ENCODE data around the gene S100A11.

The S100A11 gene

GRCh38 chr1:152001631-152002584 is 34.9 kb downstream of the S100A11 start:
- DNase-seq: peak; percentile 49

GRCh38 chr1:152000964-152001630 is 35.7 kb downstream of the S100A11 start:
- DNase-seq: no peak

GRCh38 chr1:151998611-151999362 is 38.0 kb downstream of the S100A11 start:
- DNase-seq: no peak

GRCh38 chr1:151997284-151997570 is 39.6 kb downstream of the S100A11 start:
- DNase-seq: no peak

- no peak for DNase-seq
Observed at GRCh38 chr1:151995774-151996173, 41.0 kb downstream of the S100A11 start.

- no peak for DNase-seq
Observed at GRCh38 chr1:151994956-151995355, 41.8 kb downstream of the S100A11 start.

- no peak for DNase-seq
Observed at GRCh38 chr1:151993734-151994496, 42.9 kb downstream of the S100A11 start, which contains the start of gene S100A10. Gene S100A10, minus strand, starts transcription at chr1:151993859. Its CDS starts 7,629 bp downstream, at chr1:151986230.

- DNase-seq: no peak
Observed at GRCh38 chr1:151993084-151993733, 43.6 kb downstream of the S100A11 start.

GRCh38 chr1:151992303-151993083 is 44.3 kb downstream of the S100A11 start:
- no peak for DNase-seq

- DNase-seq: no peak
Observed at GRCh38 chr1:151991663-151992302, 45.0 kb downstream of the S100A11 start.

- no peak for DNase-seq
Observed at GRCh38 chr1:151990856-151991198, 46.0 kb downstream of the S100A11 start.

GRCh38 chr1:151990058-151990855 is 46.5 kb downstream of the S100A11 start:
- no peak for DNase-seq

GRCh38 chr1:151989211-151989862 is 47.5 kb downstream of the S100A11 start:
- no peak for DNase-seq

- no peak for DNase-seq
Observed at GRCh38 chr1:151988405-151988923, 48.3 kb downstream of the S100A11 start.

GRCh38 chr1:151986501-151987190 is 50.2 kb downstream of the S100A11 start:
- DNase-seq: no peak

- DNase-seq: no peak
Observed at GRCh38 chr1:151985768-151986167, 51.0 kb downstream of the S100A11 start.

GRCh38 chr1:151985270-151985669 is 51.5 kb downstream of the S100A11 start:
- DNase-seq: no peak

GRCh38 chr1:151984313-151984956 is 52.4 kb downstream of the S100A11 start:
- DNase-seq: no peak
